NCI-H128 (cell line): ENCODE results near the gene ZNF444.

Experiments
- DNase-seq: peaks from one replicate; lab custom pipeline; 2025; ENCODE audit not compliant: unreplicated experiment; lab: John Stamatoyannopoulos, UW

Gene ZNF444

GRCh38 chr19:56106993-56107392, 34.1 kb upstream of the ZNF444 start:
- DNase-seq = no peak

DNA sequence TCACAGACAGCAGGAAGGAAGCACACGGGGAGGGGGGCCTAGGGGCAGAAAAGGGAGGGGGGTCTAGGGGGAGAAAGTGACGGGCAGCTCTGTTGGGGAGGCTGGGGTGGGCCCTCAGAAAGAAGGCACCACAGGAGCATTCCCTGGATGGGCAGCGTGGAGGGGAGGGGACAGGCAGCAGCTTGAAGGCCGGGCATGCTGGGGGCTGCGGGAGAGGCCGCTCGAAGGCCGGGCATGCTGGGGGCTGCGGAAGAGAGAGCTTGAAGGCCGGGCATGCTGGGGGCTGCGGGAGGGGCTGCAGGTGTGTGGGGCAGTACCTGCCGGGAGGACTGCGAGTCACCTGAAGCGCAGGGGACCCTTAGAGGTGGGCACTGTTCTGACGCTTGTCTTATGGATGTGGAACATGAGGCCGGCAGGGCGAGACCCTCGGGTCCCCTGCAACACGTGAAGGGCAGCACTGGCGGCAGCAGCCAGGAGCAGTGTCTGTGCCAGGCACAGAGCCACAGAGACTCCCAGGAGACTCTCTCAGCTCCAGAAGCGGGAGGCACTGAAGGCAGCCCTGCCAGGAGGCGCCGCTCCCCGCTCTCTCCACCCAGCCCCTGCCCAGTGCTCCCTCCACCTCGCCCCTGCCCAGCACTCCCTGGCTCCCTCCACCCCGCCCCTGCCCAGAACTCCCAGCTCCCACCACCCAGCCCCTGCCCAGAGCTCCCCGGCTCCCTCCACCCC, 33.3 kb upstream of the ZNF444 start:
- no peak for DNase-seq

- no peak for DNase-seq
Measured at GRCh38 chr19:56108447-56109195, 32.5 kb upstream of the ZNF444 start.

- DNase-seq = no peak
Measured at GRCh38 chr19:56109226-56109625, 31.9 kb upstream of the ZNF444 start.

GRCh38 chr19:56110515-56111448, 30.3 kb upstream of the ZNF444 start:
- DNase-seq = no peak

DNA sequence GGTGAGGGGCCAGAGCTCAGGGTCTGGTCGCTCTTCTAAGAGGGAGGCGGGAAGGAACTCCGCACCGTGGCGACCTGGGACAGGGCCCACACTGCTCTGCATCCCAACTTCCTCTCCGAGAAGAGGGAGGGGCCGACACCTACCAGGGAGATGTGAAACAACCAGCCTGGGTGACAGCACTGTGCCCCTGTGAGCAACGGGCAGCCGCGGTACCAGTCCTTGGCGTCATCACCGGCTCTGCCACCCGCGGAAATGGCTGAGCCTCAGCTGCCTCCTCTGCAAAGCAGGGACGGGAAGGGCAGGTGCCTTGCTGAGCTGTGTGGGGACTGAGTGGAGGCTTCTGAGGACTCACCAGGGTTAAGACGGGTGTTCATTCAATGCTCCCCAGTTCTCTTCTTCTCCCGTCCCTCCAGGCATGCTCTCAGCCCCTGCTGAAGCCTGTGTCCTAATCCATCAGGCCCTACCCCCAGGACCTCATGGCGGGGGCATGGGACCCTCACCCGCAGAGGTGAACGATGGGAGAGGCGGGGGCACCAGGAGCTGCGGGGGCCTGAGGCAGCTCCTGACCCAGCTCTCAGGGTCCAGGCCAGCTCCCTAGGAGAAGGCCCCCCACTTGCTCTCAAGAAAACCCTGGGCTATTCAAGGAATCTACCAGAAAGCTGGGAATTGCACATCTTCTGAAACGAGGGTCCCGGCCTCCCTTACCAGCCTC, 29.3 kb upstream of the ZNF444 start:
- DNase-seq = no peak

- no peak for DNase-seq
Measured at GRCh38 chr19:56112313-56112709, 28.8 kb upstream of the ZNF444 start.

DNA sequence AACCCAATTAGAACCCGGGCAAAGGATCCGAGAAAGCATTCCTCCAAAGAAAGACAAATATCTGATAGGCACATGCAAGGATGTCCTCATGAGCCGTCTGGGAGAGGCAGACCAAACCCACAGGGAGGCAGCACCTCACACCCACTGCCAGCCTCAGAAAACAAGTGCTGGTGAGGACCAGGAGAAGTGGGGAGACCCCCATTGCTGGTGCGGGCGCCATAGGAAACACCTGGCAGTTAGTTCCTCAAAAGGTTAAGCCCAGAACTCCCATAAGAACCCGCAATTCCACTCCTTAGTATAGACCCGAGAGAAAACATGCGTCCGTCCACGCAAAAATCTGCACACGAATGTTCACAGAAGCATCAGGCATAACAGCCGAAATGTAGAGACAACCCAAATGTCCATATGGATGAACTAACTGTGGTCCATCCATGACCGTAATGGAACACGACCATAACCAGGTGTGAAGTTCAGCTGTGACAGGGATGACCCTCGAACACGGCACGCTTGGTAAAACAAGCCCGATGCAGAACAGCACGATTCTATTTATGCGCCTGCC, 27.9 kb upstream of the ZNF444 start:
- no peak for DNase-seq

GRCh38 chr19:56114051-56114777, 26.9 kb upstream of the ZNF444 start:
- DNase-seq = no peak

GRCh38 chr19:56114778-56115110, 26.3 kb upstream of the ZNF444 start:
- no peak for DNase-seq

DNA sequence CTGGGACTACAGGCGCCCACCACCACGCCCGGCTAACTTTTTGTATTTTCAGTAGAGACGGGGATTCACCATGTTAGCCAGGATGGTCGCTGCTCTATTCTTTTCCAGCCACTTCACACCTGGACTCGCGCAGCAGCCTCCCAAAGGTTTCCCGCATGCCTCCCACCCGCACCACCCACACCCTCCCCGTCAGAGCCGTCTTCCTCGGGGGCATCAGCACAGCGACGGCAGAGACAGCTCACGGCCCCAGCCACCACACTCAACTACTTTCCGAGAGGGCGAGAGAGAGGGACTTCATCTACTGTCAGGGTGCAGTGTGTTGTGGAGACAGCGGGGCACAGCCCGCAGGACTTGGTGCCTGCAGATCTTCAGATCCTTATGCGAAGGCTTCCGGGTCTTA, 25.6 kb upstream of the ZNF444 start:
- DNase-seq = no peak

DNA sequence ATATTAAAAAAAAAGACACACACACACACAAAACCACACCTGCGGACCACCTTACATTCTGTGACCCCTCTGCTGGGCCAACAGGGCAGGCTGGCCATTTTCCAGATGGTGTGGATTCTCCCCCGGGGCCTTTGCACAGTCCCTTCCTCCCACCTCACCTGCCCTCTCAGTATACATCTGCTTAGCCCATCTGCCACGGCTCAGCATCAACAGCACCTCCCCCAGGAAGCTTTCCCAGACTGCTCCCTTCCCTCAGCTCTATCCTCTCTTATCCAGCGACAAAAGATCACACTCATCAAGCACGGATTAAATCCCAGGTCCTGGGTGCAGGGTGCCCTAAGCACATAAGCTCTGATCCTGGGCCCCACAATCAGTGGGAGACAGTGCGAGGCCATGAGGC, 24.5 kb upstream of the ZNF444 start:
- DNase-seq = no peak

GRCh38 chr19:56117376-56117884, 23.7 kb upstream of the ZNF444 start:
- no peak for DNase-seq

- DNase-seq = no peak
Measured at GRCh38 chr19:56117889-56118288, 23.2 kb upstream of the ZNF444 start.

- no peak for DNase-seq
Measured at GRCh38 chr19:56118666-56119581, 22.2 kb upstream of the ZNF444 start.

DNA sequence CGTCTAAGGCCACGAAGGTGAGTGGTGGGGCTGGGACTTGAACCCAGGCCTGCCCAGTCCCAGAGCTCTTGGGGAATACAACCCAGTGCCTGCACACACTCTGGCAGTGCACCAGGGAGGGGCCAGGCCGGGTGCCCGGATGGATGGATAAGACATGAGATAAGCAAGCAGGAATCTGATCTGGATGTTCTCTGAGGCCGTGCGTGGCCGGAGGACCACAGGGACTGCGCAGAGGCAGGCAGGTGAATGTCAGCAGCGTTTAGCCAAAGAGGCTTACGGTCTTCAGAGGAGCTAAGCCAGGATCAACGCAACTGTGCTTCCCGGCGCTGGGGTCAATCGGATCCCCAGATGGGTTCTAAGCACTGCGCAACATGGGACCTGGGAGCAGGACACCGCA, 21.5 kb upstream of the ZNF444 start:
- no peak for DNase-seq

DNA sequence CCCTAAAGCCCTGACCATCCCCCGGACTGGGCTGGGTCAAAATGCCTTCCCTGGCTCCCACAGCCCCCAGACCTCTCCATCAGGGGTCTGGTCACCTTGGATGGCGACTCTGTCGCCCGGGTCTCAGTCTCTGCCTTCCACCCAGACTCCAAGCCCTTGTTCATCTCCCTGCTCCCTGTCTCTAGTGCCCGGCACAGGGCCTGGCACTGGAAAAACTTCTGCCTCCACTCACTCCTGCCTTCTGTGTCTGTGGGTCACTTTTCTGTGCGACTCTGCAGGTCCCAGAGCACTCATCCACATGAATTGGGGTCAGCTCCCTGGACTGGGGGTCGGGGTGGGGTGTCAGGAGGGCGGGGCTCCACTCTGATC, 21.1 kb upstream of the ZNF444 start:
- no peak for DNase-seq

DNA sequence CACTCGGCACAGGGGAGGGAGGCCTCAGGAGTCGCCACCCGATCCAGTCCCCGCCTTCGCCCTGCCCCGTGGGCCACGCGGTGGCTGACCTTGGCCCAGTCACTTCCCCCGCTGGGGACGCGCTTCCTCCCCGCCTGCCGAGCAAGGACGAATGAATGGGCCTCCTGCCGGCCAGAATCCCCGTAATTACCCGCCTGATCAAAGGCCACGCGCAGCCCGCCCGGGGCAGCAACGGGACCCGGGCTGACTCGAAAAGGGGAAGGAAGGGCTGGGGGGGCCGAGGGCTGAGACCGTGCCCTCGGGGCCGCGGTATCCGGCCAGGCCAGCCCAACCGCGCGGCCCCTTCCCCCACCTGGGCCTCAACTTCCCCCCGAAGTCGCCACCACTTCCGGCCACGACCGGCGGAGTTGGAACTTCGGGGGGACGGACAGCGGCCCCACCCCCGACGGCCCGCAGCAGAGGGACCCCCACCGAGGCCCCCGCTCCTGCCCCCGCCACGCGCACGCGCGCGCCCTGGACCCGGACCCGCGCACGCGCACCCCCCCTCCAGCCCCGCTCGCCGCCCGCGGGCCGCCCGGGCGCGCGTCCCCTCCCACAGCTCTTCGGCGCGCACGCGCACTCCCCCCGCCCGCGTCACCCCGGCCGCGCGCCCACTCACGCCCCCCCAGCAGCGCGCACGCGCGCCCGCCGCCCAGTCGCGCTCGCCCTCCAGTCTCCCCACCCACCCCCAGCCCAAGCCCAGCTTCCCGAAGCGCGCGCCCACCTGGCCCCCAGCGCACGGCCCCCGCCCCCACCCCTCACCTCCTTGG, 20.5 kb upstream of the ZNF444 start:
- DNase-seq = peak; percentile 15
